GM10266 (cell line): ENCODE results near the gene COL24A1.

Experiments
- DNase-seq: peaks from one replicate; pipeline ENCODE4 v3.0.0; 2012; ENCODE audit errors: extremely low spot score
- CTCF ChIP-seq: IDR thresholded peaks from 2 replicates; pipeline ENCODE4 v1.5.1; 2012; ENCODE audit warnings: mild to moderate bottlenecking, low read depth; ENCODE audit not compliant: control insufficient read depth, insufficient read depth; ENCODE audit errors: missing control alignments

The COL24A1 gene

GRCh38 chr1:85818371-85818770 lies 338.2 kb downstream of the COL24A1 start:
- no peak for TF ChIP-seq CTCF
- DNase-seq: no peak

DNA sequence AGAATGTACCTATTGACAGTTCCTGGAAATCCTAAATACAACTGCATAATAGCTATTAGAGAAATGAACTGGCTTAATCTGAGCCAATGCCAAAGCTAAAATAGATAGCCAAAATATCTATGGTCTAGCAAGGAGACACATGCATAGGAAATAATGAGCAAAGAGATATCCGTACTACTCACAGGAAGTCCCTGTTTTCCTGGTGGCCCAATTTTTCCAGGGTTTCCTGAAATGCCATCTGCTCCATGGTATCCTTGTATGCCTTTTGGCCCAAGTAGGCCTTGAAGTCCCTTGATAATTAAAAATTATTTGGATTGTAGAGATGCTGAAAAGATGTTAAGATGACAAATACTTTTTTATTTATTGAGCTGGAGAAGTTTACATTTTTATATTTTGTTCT lies 340.0 kb downstream of the COL24A1 start:
- no peak for TF ChIP-seq CTCF
- DNase-seq: no peak

GRCh38 chr1:85815906-85816305 lies 340.7 kb downstream of the COL24A1 start:
- TF ChIP-seq CTCF: no peak
- DNase-seq: no peak

DNA sequence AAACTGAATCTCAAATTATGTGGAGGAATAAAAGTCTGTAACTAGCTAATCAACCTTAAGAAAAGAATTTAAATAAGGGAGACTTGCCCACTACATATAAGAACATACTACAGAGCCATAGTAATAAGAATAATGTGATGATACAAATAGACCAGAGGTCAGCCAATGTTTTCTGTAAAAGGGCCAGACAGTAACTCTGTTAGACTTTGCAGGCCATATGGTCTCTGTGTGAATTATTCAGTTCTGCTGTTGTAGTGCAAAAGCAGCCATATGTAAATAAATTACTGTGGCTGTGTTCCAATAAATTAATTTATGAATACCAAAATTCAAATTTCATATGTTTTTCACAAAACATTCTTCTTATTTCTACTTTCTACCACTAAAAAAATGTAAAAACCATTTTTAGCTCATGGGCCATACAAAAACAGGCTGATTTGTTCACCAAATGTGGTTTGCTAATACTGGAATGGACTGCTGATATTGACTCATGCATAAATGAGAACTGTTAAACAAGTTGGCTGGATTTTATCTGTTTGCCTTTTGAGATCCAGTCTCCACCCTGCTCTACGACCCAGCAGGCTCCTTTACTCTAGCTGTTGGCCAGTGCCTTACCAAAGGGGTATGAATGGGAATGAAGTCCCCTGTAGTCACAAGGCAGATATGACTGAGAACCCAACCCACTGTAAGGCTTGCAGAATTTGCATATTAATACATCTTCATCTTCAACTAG lies 350.2 kb downstream of the COL24A1 start:
- no peak for TF ChIP-seq CTCF
- DNase-seq: no peak

GRCh38 chr1:85801520-85801919 lies 355.1 kb downstream of the COL24A1 start:
- TF ChIP-seq CTCF: no peak
- no peak for DNase-seq

GRCh38 chr1:85799737-85800136 lies 356.8 kb downstream of the COL24A1 start:
- no peak for DNase-seq

More at GRCh38 chr1:85799737-85800136, 356.8 kb downstream of the COL24A1 start:
- TF ChIP-seq CTCF: no peak
